Measurements from ENCODE around the gene SPATA18. TPM values are rescaled to one million over a fixed set of nuclear protein-coding genes. Genes with fewer than 3 reads are reported as not detected.

SPATA18 gene
- total RNA-seq, 1 donor from 2014 or later, result 0.32 TPM

GRCh38 chr4:52093466-52093865, 42.4 kb downstream of the SPATA18 start:
- intact Hi-C loops (cut with DNase I), result no loop called here
- H3K4me3 ChIP-seq, result no peak overlapping the region
- no peaks in the 10 kb centered on the region for H3K9me3 ChIP-seq
- no peaks in the 10 kb centered on the region for H3K36me3 ChIP-seq
- no peaks in the 10 kb centered on the region for H3K4me1 ChIP-seq
- no peak overlapping the region for H3K27ac ChIP-seq
- no peaks in the 10 kb centered on the region for H3K27me3 ChIP-seq
- DNase-seq (ENCODE audit: low spot score in 2 of 2), result no peak
- TF ChIP-seq CTCF (IDR thresholded peaks at IDR 0.05), result no peak

GRCh38 chr4:52094376-52095145, 43.5 kb downstream of the SPATA18 start:
- Histone ChIP-seq H3K4me1 (peaks cover 0 to under 1% of the 10 kb centered on the region in 2 donors), H3K36me3 (no peaks in the 10 kb centered on the region), H3K4me3 (no peak overlapping the region), H3K9me3 (no peaks in the 10 kb centered on the region), H3K27me3 (no peaks in the 10 kb centered on the region), H3K27ac (no peak overlapping the region)
- intact Hi-C loops (cut with DNase I), result no loop called here
- no peak for TF ChIP-seq CTCF (IDR thresholded peaks at IDR 0.05)
- no peak for DNase-seq (ENCODE audit: low spot score in 2 of 2)

GRCh38 chr4:52095374-52095773, 44.3 kb downstream of the SPATA18 start:
- TF ChIP-seq CTCF (IDR thresholded peaks at IDR 0.05), result no peak
- H3K4me3 ChIP-seq, result no peak overlapping the region
- no peaks in the 10 kb centered on the region for H3K27me3 ChIP-seq
- no peak for DNase-seq (ENCODE audit: low spot score in 2 of 2)
- H3K4me1 ChIP-seq, result peaks cover 0 to 7% of the 10 kb centered on the region in 2 donors
- H3K9me3 ChIP-seq, result no peaks in the 10 kb centered on the region
- H3K36me3 ChIP-seq, result no peaks in the 10 kb centered on the region
- H3K27ac ChIP-seq, result no peak overlapping the region
- intact Hi-C loops (cut with DNase I), result no loop called here

GRCh38 chr4:52096048-52096447, 44.9 kb downstream of the SPATA18 start:
- H3K36me3 ChIP-seq, result no peaks in the 10 kb centered on the region
- no peaks in the 10 kb centered on the region for H3K9me3 ChIP-seq
- intact Hi-C loops (cut with DNase I), result no loop called here
- H3K4me3 ChIP-seq, result no peak overlapping the region
- H3K27me3 ChIP-seq, result no peaks in the 10 kb centered on the region
- peaks cover 0 to 7% of the 10 kb centered on the region in 2 donors for H3K4me1 ChIP-seq
- H3K27ac ChIP-seq, result no peak overlapping the region
- TF ChIP-seq CTCF (IDR thresholded peaks at IDR 0.05), result no peak
- DNase-seq (ENCODE audit: low spot score in 2 of 2), result no peak

- Histone ChIP-seq H3K36me3 (no peaks in the 10 kb centered on the region), H3K27ac (no peak overlapping the region), H3K9me3 (no peaks in the 10 kb centered on the region), H3K4me1 (peaks cover 0 to 7% of the 10 kb centered on the region in 2 donors), H3K27me3 (no peaks in the 10 kb centered on the region), H3K4me3 (no peak overlapping the region)
- no peak for DNase-seq (ENCODE audit: low spot score in 2 of 2)
- intact Hi-C loops (cut with DNase I), result no loop called here
- no peak for TF ChIP-seq CTCF (IDR thresholded peaks at IDR 0.05)
Observed at GRCh38 chr4:52098618-52099017, 47.5 kb downstream of the SPATA18 start.

Measured in ascending aorta (tissue), 2 donors.